Neural progenitor cell (in vitro differentiated cells): ENCODE data around the gene TSPAN11.

ENCODE experiments used
- CTCF ChIP-seq: fragments of 200-600 bp; sonication (generic); IDR thresholded peaks from 2 replicates; pipeline ENCODE4 v1.5.1; 2017; ENCODE audit warnings: antibody characterized with exemption, mild to moderate bottlenecking
- EZH2 ChIP-seq: fragments of 200-600 bp; sonication (generic); IDR thresholded peaks from 2 replicates; pipeline ENCODE4 v1.6.1; 2017; ENCODE audit warnings: antibody characterized with exemption, mild to moderate bottlenecking, moderate library complexity
- EZH2phosphoT487 ChIP-seq: fragments of 200-600 bp; sonication (generic); IDR thresholded peaks from 2 replicates; pipeline ENCODE4 v1.6.1; 2017; ENCODE audit warnings: antibody characterized with exemption

GRCh38 chr12:30988646-30989286, 62.2 kb downstream of the TSPAN11 start:
- TF ChIP-seq CTCF (no peak), EZH2 (no peak), EZH2phosphoT487 (no peak)
